ENCODE results near the gene ANTXR2. TPM values are rescaled to one million over a fixed set of nuclear protein-coding genes. Genes with fewer than 3 reads are reported as not detected.

The ANTXR2 gene
- total RNA-seq, 4 donors from 2014 or later, result 33.5 to 57.8 (median 47.3) TPM

DNA sequence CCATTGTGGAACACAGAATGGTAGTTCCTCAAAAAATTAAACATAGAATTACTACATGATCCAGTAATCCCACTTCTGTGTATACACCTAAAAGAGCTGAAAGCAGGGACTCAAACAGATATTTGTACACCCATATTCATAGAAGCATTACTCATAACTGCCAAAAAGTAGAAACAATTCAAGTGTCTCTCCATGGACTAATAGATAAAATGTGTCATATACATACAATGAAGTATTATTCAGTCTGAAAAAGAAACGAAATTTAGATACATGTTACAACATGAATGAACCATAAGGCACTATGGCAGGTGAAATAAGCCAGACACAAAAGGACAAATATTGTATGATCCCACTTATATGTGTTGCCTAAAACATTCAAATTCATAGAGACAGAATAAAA, 145.1 kb downstream of the ANTXR2 start:
- Histone ChIP-seq H3K27me3 (no peaks in the 10 kb centered on the region), H3K4me1 (no peaks in the 10 kb centered on the region), H3K36me3 (no peaks in the 10 kb centered on the region), H3K4me3 (no peak overlapping the region), H3K9me3 (no peaks in the 10 kb centered on the region), H3K27ac (no peak overlapping the region)
- no peak for DNase-seq
- TF ChIP-seq POLR2A (IDR thresholded peaks at IDR 0.05), result no peak
- TF ChIP-seq, protein P1, sequence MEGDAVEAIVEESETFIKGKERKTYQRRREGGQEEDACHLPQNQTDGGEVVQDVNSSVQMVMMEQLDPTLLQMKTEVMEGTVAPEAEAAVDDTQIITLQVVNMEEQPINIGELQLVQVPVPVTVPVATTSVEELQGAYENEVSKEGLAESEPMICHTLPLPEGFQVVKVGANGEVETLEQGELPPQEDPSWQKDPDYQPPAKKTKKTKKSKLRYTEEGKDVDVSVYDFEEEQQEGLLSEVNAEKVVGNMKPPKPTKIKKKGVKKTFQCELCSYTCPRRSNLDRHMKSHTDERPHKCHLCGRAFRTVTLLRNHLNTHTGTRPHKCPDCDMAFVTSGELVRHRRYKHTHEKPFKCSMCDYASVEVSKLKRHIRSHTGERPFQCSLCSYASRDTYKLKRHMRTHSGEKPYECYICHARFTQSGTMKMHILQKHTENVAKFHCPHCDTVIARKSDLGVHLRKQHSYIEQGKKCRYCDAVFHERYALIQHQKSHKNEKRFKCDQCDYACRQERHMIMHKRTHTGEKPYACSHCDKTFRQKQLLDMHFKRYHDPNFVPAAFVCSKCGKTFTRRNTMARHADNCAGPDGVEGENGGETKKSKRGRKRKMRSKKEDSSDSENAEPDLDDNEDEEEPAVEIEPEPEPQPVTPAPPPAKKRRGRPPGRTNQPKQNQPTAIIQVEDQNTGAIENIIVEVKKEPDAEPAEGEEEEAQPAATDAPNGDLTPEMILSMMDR (IDR thresholded peaks at IDR 0.05), result no peak

- Histone ChIP-seq H3K4me1 (no peaks in the 10 kb centered on the region), H3K9me3 (no peaks in the 10 kb centered on the region), H3K4me3 (no peak overlapping the region), H3K36me3 (no peaks in the 10 kb centered on the region), H3K27ac (no peak overlapping the region), H3K27me3 (no peaks in the 10 kb centered on the region)
- no peak for DNase-seq
- TF ChIP-seq POLR2A (IDR thresholded peaks at IDR 0.05), result no peak
- TF ChIP-seq, protein P1 (IDR thresholded peaks at IDR 0.05), result no peak
Observed at GRCh38 chr4:79923281-79923680, 149.7 kb downstream of the ANTXR2 start.

DNA sequence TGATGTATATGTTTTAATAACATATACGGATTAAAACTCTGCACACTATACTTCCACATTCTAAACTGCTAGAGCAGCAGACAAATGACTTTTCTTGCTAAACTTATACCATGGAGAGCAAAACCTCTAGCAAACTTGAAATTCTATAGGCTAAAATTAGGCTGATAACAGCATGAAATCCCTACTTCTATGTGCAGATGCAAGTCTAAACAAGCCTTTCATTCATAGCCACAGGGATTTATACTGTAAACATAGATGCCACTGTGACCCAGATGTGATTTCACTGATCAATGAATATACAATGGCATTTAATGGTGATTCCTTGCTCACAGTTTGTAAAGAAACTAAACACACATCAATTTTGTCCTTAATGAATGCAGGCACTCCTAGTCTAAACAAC, 151.0 kb downstream of the ANTXR2 start:
- Histone ChIP-seq H3K27ac (no peak overlapping the region), H3K9me3 (no peaks in the 10 kb centered on the region), H3K4me1 (no peaks in the 10 kb centered on the region), H3K4me3 (no peak overlapping the region), H3K36me3 (no peaks in the 10 kb centered on the region), H3K27me3 (no peaks in the 10 kb centered on the region)
- no peak for TF ChIP-seq POLR2A (IDR thresholded peaks at IDR 0.05)
- TF ChIP-seq, protein P1 (IDR thresholded peaks at IDR 0.05), result no peak
- DNase-seq, result no peak

DNA sequence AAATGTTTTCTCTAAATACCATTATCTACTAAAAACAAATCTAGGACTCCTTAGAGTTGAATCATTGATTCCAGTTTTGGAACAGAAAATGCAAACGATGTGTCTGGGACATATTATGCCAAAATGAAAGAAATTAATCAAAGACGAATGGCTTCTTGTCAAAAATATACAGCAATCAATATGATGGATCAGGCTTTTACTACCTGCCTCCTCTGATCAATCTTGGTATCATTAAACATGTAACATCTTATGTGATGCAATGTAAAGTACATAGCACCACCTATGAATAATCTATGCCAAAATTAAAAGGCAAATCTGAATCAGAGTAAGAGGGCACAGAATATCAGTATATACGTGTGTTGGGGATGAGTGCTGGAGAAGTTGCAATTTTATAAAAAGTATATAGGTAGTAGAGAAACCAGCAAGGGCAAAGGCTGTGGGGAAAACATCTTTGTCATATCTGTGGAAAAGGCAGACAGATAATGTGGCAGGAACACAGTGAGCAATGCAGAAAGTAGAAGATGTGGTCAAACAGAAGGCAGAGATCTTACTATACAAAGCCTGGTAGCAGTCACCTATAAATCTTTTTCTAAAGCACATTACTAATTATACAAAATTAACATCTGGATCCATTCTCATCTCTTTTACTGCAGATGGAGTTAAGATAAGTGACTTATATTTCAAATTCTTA, 152.7 kb downstream of the ANTXR2 start:
- no peaks in the 10 kb centered on the region for H3K9me3 ChIP-seq
- no peaks in the 10 kb centered on the region for H3K27me3 ChIP-seq
- H3K4me1 ChIP-seq, result no peaks in the 10 kb centered on the region
- no peak for TF ChIP-seq POLR2A (IDR thresholded peaks at IDR 0.05)
- TF ChIP-seq, protein P1 (IDR thresholded peaks at IDR 0.05), result no peak
- H3K36me3 ChIP-seq, result no peaks in the 10 kb centered on the region
- DNase-seq, result no peak
- H3K27ac ChIP-seq, result no peak overlapping the region
- no peak overlapping the region for H3K4me3 ChIP-seq

GRCh38 chr4:79918292-79918691, 154.7 kb downstream of the ANTXR2 start:
- no peak for DNase-seq
- Histone ChIP-seq H3K36me3 (no peaks in the 10 kb centered on the region), H3K27me3 (no peaks in the 10 kb centered on the region), H3K4me3 (no peak overlapping the region), H3K27ac (no peak overlapping the region), H3K4me1 (no peaks in the 10 kb centered on the region), H3K9me3 (no peaks in the 10 kb centered on the region)
- no peak for TF ChIP-seq POLR2A (IDR thresholded peaks at IDR 0.05)
- TF ChIP-seq, protein P1 (IDR thresholded peaks at IDR 0.05), result no peak

Data from Peyer's patch (tissue), 4 donors.